Muscle layer of colon (tissue), 2 donors: ENCODE data around the gene ADAM33.

ENCODE experiments used
- H3K27ac ChIP-seq: one replicate; pipeline ENCODE4 v1.7.0; 2013; ENCODE audit warnings: low read depth, mild to moderate bottlenecking, low read length, moderate library complexity
- H3K27me3 ChIP-seq, 2 donors: one replicate each; pipeline ENCODE4 v1.7.0; 2013; ENCODE audit warnings: low read length in 2 of 2, mild to moderate bottlenecking in 2 of 2; ENCODE audit not compliant: insufficient read depth in 2 of 2, control insufficient read depth in 1 of 2
- H3K36me3 ChIP-seq: one replicate; pipeline ENCODE4 v1.7.0; 2013; ENCODE audit warnings: mild to moderate bottlenecking, low read length; ENCODE audit not compliant: insufficient read depth
- H3K4me1 ChIP-seq: one replicate; pipeline ENCODE4 v1.7.0; 2013; ENCODE audit warnings: mild to moderate bottlenecking, low read length; ENCODE audit not compliant: insufficient read depth
- H3K4me3 ChIP-seq, 2 donors: one replicate each; pipeline ENCODE4 v1.7.0; 2013; ENCODE audit warnings: low read length in 2 of 2, low read depth in 1 of 2, mild to moderate bottlenecking in 1 of 2, moderate library complexity in 1 of 2
- H3K9ac ChIP-seq: one replicate; pipeline ENCODE4 v1.7.0; 2013; ENCODE audit warnings: low read length
- H3K9me3 ChIP-seq: one replicate; pipeline ENCODE4 v1.7.0; 2013; ENCODE audit warnings: mild to moderate bottlenecking, low read length
- donor health status: abdominal sarcoma.
- donor health status: Adenocarcinoma of cecum.

ADAM33 gene

DNA sequence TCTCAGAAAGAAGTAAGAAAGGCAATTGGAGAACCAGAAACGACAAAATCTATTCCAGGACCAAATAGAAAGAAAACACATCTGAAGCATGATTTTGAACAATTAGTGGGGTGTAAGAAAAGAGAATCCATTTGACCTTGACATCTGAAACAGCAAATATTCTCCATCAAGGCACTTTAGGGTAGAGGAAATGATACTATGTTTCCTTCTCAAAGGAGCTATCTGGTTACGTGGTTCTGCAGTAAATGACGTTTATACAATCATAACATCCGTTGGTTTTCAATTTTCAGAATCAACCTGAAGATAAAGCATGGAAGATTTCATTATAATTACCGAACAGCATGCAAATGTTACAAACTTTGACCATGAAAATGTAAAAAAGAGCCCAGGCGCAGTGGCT lies 38.8 kb upstream of the ADAM33 start:
- H3K4me3 ChIP-seq, result no peak overlapping the region
- H3K9me3 ChIP-seq, result no peaks in the 10 kb centered on the region
- no peak overlapping the region for H3K27ac ChIP-seq
- no peaks in the 10 kb centered on the region for H3K4me1 ChIP-seq
- no peaks in the 10 kb centered on the region for H3K27me3 ChIP-seq
- no peak overlapping the region for H3K9ac ChIP-seq
- H3K36me3 ChIP-seq, result no peaks in the 10 kb centered on the region

DNA sequence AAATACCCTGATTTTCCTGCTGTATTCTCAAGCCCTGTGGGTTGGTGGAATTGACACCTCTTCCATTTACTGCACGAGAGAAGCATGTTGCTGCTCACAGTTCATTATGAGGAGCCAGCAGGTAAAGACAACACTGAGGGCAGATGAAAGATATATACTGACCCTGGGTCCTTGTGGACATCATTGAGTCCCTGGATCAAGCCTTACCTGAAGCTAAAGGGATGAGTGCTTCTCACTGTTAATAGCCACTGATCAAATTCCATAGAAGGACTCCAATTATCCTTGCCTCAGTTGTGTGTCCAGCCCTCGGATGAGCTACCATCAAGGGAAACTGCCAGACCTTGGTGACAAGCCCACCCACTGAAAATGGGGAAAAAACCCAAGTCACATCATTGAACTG lies 38.3 kb upstream of the ADAM33 start:
- Histone ChIP-seq H3K9me3 (no peaks in the 10 kb centered on the region), H3K9ac (no peak overlapping the region), H3K4me1 (no peaks in the 10 kb centered on the region), H3K27me3 (no peaks in the 10 kb centered on the region), H3K36me3 (no peaks in the 10 kb centered on the region), H3K27ac (no peak overlapping the region), H3K4me3 (no peak overlapping the region)

- Histone ChIP-seq H3K4me3 (no peak overlapping the region), H3K27me3 (no peaks in the 10 kb centered on the region), H3K4me1 (no peaks in the 10 kb centered on the region), H3K9ac (no peak overlapping the region), H3K9me3 (no peaks in the 10 kb centered on the region), H3K36me3 (no peaks in the 10 kb centered on the region), H3K27ac (no peak overlapping the region)
Measured at GRCh38 chr20:3719046-3719445, 37.2 kb upstream of the ADAM33 start.

GRCh38 chr20:3716195-3716834 lies 34.5 kb upstream of the ADAM33 start:
- Histone ChIP-seq H3K4me3 (no peak overlapping the region), H3K27ac (no peak overlapping the region), H3K9ac (no peak overlapping the region), H3K36me3 (no peaks in the 10 kb centered on the region), H3K4me1 (no peaks in the 10 kb centered on the region), H3K27me3 (no peaks in the 10 kb centered on the region), H3K9me3 (no peaks in the 10 kb centered on the region)

GRCh38 chr20:3714092-3714491 lies 32.3 kb upstream of the ADAM33 start:
- H3K4me1 ChIP-seq, result peaks cover 11% of the 10 kb centered on the region
- H3K9ac ChIP-seq, result no peak overlapping the region
- no peaks in the 10 kb centered on the region for H3K36me3 ChIP-seq
- no peaks in the 10 kb centered on the region for H3K9me3 ChIP-seq
- no peak overlapping the region for H3K4me3 ChIP-seq
- H3K27me3 ChIP-seq, result no peaks in the 10 kb centered on the region
- no peak overlapping the region for H3K27ac ChIP-seq

- Histone ChIP-seq H3K9me3 (no peaks in the 10 kb centered on the region), H3K27me3 (no peaks in the 10 kb centered on the region), H3K9ac (no peak within 1 kb of the TSS), H3K27ac (no peak within 1 kb of the TSS), H3K4me1 (peaks cover 11% of the 10 kb centered on the region), H3K36me3 (no peaks in the 10 kb centered on the region), H3K4me3 (no peak within 1 kb of the TSS)
Measured at GRCh38 chr20:3712279-3712873, 30.6 kb upstream of the ADAM33 start, which contains the start of gene SIGLEC1. Gene SIGLEC1 (minus strand): TSS chr20:3712600. CDS start chr20:3707128, 5,472 bp downstream.

DNA sequence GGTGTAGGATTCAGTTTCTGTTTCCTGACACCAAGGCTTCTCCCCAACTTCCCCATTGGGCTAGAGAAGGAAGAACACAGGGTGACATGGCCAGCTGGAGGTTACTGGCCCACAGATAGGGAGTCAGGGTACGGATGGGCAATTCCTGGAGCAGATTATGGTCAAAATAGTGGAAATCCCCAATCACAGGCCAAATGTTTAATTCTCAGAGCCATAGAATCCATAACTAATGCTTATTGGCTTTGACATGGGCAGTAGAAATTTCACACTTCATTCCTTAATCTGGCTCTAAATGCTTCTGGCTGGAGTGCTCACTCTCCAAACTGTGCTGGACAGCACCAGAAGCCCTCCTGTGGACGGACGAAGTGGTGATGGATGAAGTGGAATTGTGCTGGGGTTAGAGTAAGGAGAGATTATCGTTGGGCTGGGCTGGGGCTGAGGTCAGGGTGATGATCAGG lies 29.7 kb upstream of the ADAM33 start:
- no peak overlapping the region for H3K27ac ChIP-seq
- no peak overlapping the region for H3K9ac ChIP-seq
- H3K36me3 ChIP-seq, result no peaks in the 10 kb centered on the region
- H3K9me3 ChIP-seq, result no peaks in the 10 kb centered on the region
- no peak overlapping the region for H3K4me3 ChIP-seq
- H3K27me3 ChIP-seq, result no peaks in the 10 kb centered on the region
- peaks cover 11% of the 10 kb centered on the region for H3K4me1 ChIP-seq

DNA sequence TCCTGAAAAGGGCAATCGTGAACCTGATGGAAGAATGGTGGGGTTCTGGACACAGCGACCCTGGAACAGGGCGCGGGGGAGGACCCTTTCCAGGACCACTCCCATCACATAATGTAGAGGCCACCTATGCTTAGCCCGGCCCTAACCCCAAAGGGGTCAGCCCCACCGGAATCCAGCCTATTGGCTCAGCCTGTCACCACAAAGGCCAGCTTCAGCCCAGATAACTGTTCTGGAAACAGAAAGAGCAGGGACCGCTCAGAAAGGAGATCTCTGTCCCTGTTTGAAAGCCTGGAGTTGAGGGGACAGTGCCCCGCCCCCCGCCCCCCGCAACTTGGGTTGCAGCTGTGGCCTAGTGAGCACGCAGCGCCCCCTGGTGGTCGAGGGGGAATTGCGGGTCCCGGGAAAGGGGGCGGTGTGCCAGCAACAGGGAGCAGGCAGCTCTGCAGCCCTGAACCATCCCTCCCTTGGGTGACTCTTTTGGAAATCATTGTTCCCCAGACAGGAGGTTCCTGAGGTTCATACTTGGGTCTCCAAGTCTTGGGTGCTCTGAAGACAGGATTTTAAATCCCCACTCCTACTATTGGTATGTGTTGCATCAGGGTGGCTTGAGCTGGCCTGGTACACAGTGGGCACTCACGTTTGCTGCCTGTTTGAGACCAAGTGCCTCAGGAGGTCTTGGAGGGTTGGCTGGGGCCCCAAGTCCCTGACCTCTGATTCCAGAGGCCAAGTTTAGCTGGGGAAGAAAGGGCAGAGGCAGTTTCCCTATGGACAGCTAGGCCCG lies 29.1 kb upstream of the ADAM33 start:
- no peaks in the 10 kb centered on the region for H3K9me3 ChIP-seq
- no peak overlapping the region for H3K9ac ChIP-seq
- no peak overlapping the region for H3K27ac ChIP-seq
- peak overlapping the region in 1 of 2 donors; percentile 0 for H3K4me3 ChIP-seq
- H3K4me1 ChIP-seq, result peaks cover 11% of the 10 kb centered on the region
- H3K27me3 ChIP-seq, result no peaks in the 10 kb centered on the region
- no peaks in the 10 kb centered on the region for H3K36me3 ChIP-seq

DNA sequence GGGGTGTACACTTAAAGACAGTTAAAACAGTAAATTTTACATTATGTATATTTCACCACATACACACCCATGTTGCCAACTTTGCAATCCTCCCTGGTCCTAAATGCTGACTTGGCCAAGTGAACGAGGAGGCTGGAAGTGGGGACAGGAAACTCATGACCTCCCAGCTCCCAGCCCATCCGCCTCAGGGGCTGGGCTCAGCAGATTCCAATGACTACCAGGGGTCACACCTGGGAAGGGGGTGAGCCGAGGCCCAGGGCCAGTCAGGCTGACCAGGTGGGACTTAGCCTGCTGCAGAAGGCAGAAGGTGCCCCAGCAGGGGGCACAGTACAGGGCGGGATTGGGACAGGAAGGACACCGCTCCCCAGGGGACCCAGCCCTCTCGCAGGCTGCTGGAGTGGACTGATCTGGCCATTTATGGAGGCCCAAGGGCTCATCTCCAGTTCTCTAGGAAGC lies 28.2 kb upstream of the ADAM33 start:
- Histone ChIP-seq H3K4me3 (peak overlapping the region in 1 of 2 donors; percentile 0), H3K36me3 (no peaks in the 10 kb centered on the region), H3K4me1 (peaks cover 11% of the 10 kb centered on the region), H3K9me3 (no peaks in the 10 kb centered on the region), H3K27ac (no peak overlapping the region), H3K9ac (no peak overlapping the region), H3K27me3 (no peaks in the 10 kb centered on the region)

DNA sequence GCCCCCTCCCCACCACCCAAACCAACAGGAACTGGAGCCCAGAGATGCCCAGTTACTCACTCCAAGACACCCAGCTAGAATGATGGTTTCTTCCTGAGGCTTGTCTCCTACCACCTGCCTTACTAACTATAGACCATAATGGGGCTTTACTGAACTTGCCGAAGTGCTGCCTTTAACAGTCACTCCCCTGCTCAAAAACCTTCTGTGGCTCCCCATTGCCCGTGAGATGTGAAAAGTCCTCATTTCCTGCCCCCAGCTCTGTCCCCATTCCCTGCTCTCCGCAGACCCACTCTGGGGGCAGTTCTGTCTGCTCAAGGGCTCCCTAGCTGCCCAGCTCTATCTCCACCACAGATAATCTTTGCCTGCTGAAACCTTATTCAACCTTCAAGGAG lies 25.7 kb upstream of the ADAM33 start:
- Histone ChIP-seq H3K4me3 (no peak overlapping the region), H3K36me3 (no peaks in the 10 kb centered on the region), H3K4me1 (peaks cover 11% of the 10 kb centered on the region), H3K27me3 (no peaks in the 10 kb centered on the region), H3K9ac (no peak overlapping the region), H3K27ac (no peak overlapping the region), H3K9me3 (no peaks in the 10 kb centered on the region)

GRCh38 chr20:3706774-3707507 lies 25.1 kb upstream of the ADAM33 start:
- H3K4me1 ChIP-seq, result peaks cover 11% of the 10 kb centered on the region
- no peaks in the 10 kb centered on the region for H3K9me3 ChIP-seq
- no peak overlapping the region for H3K27ac ChIP-seq
- no peaks in the 10 kb centered on the region for H3K27me3 ChIP-seq
- H3K36me3 ChIP-seq, result no peaks in the 10 kb centered on the region
- H3K4me3 ChIP-seq, result no peak overlapping the region
- no peak overlapping the region for H3K9ac ChIP-seq
